Effector memory CD4-positive, alpha-beta T cell (primary cell): ENCODE measurements around the gene CDH23.
A peak's percentile ranks its signal among the peaks of the same experiment; 100 is the strongest.

Experiments used
- DNase-seq, 3 donors: peaks; one replicate each; pipeline ENCODE4 v3.0.0-alpha.2; 2020
- H3K27ac ChIP-seq: 2 replicates; pipeline ENCODE4 v1.7.0; 2013; ENCODE audit warnings: mild to moderate bottlenecking, low read length, moderate library complexity; ENCODE audit not compliant: insufficient read depth, poor library complexity, severe bottlenecking
- H3K27me3 ChIP-seq: replicated peaks from 2 replicates; pipeline ENCODE4 v1.7.0; 2013; ENCODE audit warnings: mild to moderate bottlenecking, low read length; ENCODE audit not compliant: insufficient read depth, control insufficient read depth, poor library complexity, severe bottlenecking
- H3K36me3 ChIP-seq: 2 replicates; pipeline ENCODE4 v1.7.0; 2013; ENCODE audit warnings: mild to moderate bottlenecking, low read length, moderate library complexity; ENCODE audit not compliant: control insufficient read depth, insufficient read depth
- H3K4me1 ChIP-seq: 2 replicates; pipeline ENCODE4 v1.7.0; 2013; ENCODE audit warnings: low read length, mild to moderate bottlenecking; ENCODE audit not compliant: control insufficient read depth, insufficient read depth, poor library complexity, severe bottlenecking
- H3K4me3 ChIP-seq: 2 replicates; pipeline ENCODE4 v1.7.0; 2013; ENCODE audit warnings: low read length, low read depth, mild to moderate bottlenecking; ENCODE audit not compliant: insufficient read depth, poor library complexity, severe bottlenecking
- H3K9me3 ChIP-seq: 2 replicates; pipeline ENCODE4 v1.7.0; 2013; ENCODE audit warnings: mild to moderate bottlenecking, low read length, moderate library complexity; ENCODE audit not compliant: control insufficient read depth

Gene CDH23

GRCh38 chr10:71693377-71693776, 296.7 kb downstream of the CDH23 start:
- DNase-seq = no peak
- H3K4me1 ChIP-seq = peaks cover 12% of the 10 kb centered on the region
- H3K36me3 ChIP-seq = no peaks in the 10 kb centered on the region
- no peak overlapping the region for H3K27ac ChIP-seq
- H3K4me3 ChIP-seq = no peak overlapping the region
- H3K9me3 ChIP-seq = no peaks in the 10 kb centered on the region
- no peaks in the 10 kb centered on the region for H3K27me3 ChIP-seq

- DNase-seq = no peak
- H3K4me3 ChIP-seq = peak overlapping the region; percentile 11
- H3K4me1 ChIP-seq = peaks cover 16% of the 10 kb centered on the region
- no peaks in the 10 kb centered on the region for H3K36me3 ChIP-seq
- H3K9me3 ChIP-seq = no peaks in the 10 kb centered on the region
- no peaks in the 10 kb centered on the region for H3K27me3 ChIP-seq
- no peak overlapping the region for H3K27ac ChIP-seq
Observed at GRCh38 chr10:71694039-71694501, 297.4 kb downstream of the CDH23 start.

- H3K4me1 ChIP-seq = peaks cover 16% of the 10 kb centered on the region
Observed at GRCh38 chr10:71694567-71694968, 297.8 kb downstream of the CDH23 start.

GRCh38 chr10:71695502-71696476, 299.1 kb downstream of the CDH23 start:
- Histone ChIP-seq H3K4me3 (no peak overlapping the region), H3K27me3 (no peaks in the 10 kb centered on the region), H3K36me3 (no peaks in the 10 kb centered on the region), H3K9me3 (no peaks in the 10 kb centered on the region), H3K27ac (no peak overlapping the region), H3K4me1 (peaks cover 16% of the 10 kb centered on the region)
- no peak for DNase-seq

More at GRCh38 chr10:71694567-71694968, 297.8 kb downstream of the CDH23 start:
- DNase-seq = no peak
- Histone ChIP-seq H3K36me3 (no peaks in the 10 kb centered on the region), H3K9me3 (no peaks in the 10 kb centered on the region), H3K27ac (no peak overlapping the region), H3K27me3 (no peaks in the 10 kb centered on the region), H3K4me3 (peak overlapping the region; percentile 11)

GRCh38 chr10:71696628-71697326, 300.1 kb downstream of the CDH23 start:
- no peaks in the 10 kb centered on the region for H3K9me3 ChIP-seq
- H3K4me1 ChIP-seq = peaks cover 16% of the 10 kb centered on the region
- H3K4me3 ChIP-seq = no peak overlapping the region
- H3K27ac ChIP-seq = no peak overlapping the region
- no peaks in the 10 kb centered on the region for H3K36me3 ChIP-seq
- no peaks in the 10 kb centered on the region for H3K27me3 ChIP-seq
- DNase-seq = peak; percentile 14 to 47 (median 30)

GRCh38 chr10:71697938-71698709, 301.4 kb downstream of the CDH23 start:
- Histone ChIP-seq H3K4me3 (no peak overlapping the region), H3K36me3 (no peaks in the 10 kb centered on the region), H3K27me3 (no peaks in the 10 kb centered on the region), H3K4me1 (peaks cover 16% of the 10 kb centered on the region), H3K27ac (no peak overlapping the region), H3K9me3 (no peaks in the 10 kb centered on the region)
- peak in 1 of 3 donors; percentile 41 for DNase-seq

- Histone ChIP-seq H3K27ac (no peak overlapping the region), H3K4me1 (peaks cover 16% of the 10 kb centered on the region), H3K27me3 (no peaks in the 10 kb centered on the region), H3K4me3 (no peak overlapping the region), H3K9me3 (no peaks in the 10 kb centered on the region), H3K36me3 (no peaks in the 10 kb centered on the region)
- no peak for DNase-seq
Observed at GRCh38 chr10:71698737-71699136, 302.0 kb downstream of the CDH23 start.

- Histone ChIP-seq H3K9me3 (no peaks in the 10 kb centered on the region), H3K27ac (no peak overlapping the region), H3K27me3 (no peaks in the 10 kb centered on the region), H3K4me3 (no peak overlapping the region), H3K36me3 (no peaks in the 10 kb centered on the region), H3K4me1 (peaks cover 5% of the 10 kb centered on the region)
- no peak for DNase-seq
Observed at GRCh38 chr10:71700731-71701368, 304.1 kb downstream of the CDH23 start.

- DNase-seq = no peak
- Histone ChIP-seq H3K4me3 (no peak overlapping the region), H3K9me3 (no peaks in the 10 kb centered on the region), H3K27ac (no peak overlapping the region), H3K4me1 (peaks cover 5% of the 10 kb centered on the region), H3K36me3 (no peaks in the 10 kb centered on the region), H3K27me3 (no peaks in the 10 kb centered on the region)
Observed at GRCh38 chr10:71701496-71702132, 304.9 kb downstream of the CDH23 start.
